ENCODE measurements around the gene GARIN3.
A peak's percentile ranks its signal among the peaks of the same experiment; 100 is the strongest.

GARIN3 gene

GRCh38 chr5:157160001-157160400, 6.1 kb downstream of the GARIN3 start:
- DNase-seq (ENCODE audit: low read depth), result no peak
- H3K4me3 ChIP-seq (ENCODE audit: low read length), result no peak overlapping the region
- no peak for TF ChIP-seq CTCF (conservative IDR thresholded peaks at IDR 0.05; ENCODE audit: low read length)

- DNase-seq (ENCODE audit: low read depth), result no peak
- no peak overlapping the region for H3K4me3 ChIP-seq (ENCODE audit: low read length)
- no peak for TF ChIP-seq CTCF (conservative IDR thresholded peaks at IDR 0.05; ENCODE audit: low read length)
Observed at GRCh38 chr5:157159209-157159751, 6.8 kb downstream of the GARIN3 start.

GRCh38 chr5:157157293-157157891, 8.7 kb downstream of the GARIN3 start:
- DNase-seq (ENCODE audit: low read depth), result no peak
- TF ChIP-seq CTCF (conservative IDR thresholded peaks at IDR 0.05; ENCODE audit: low read length), result no peak
- H3K4me3 ChIP-seq (ENCODE audit: low read length), result no peak overlapping the region

- no peak overlapping the region for H3K4me3 ChIP-seq (ENCODE audit: low read length)
- TF ChIP-seq CTCF (conservative IDR thresholded peaks at IDR 0.05; ENCODE audit: low read length), result no peak
- no peak for DNase-seq (ENCODE audit: low read depth)
Observed at GRCh38 chr5:157155297-157155696, 10.8 kb downstream of the GARIN3 start.

- no peak overlapping the region for H3K4me3 ChIP-seq (ENCODE audit: low read length)
- no peak for TF ChIP-seq CTCF (conservative IDR thresholded peaks at IDR 0.05; ENCODE audit: low read length)
- no peak for DNase-seq (ENCODE audit: low read depth)
Observed at GRCh38 chr5:157150995-157151394, 15.1 kb downstream of the GARIN3 start.

GRCh38 chr5:157148734-157149615, 17.1 kb downstream of the GARIN3 start:
- H3K4me3 ChIP-seq (ENCODE audit: low read length), result no peak overlapping the region
- DNase-seq (ENCODE audit: low read depth), result peak; percentile 67
- TF ChIP-seq CTCF (conservative IDR thresholded peaks at IDR 0.05; ENCODE audit: low read length), result peak; percentile 94
